Panc1 (cell line): ENCODE measurements around the gene UBAP1. TPM values are rescaled to one million over a fixed set of nuclear protein-coding genes. Genes with fewer than 3 reads are reported as not detected.

Experiments used
- ATAC-seq: fragments of 200-7000 bp; cut with Tn5 transposase; 2 replicates; pipeline ENCODE4 v1.9.1; 2020; ENCODE audit warnings: mild to moderate bottlenecking, moderate library complexity
- BruUV-seq: library from RNA; stranded (reverse); fragments of 400-500 nt; replicated peaks from 2 replicates; lab custom pipeline; 2021; lab: Mats Ljungman, UMichigan
- CTCF ChIA-PET: fragments of 300-600 bp; sonication (Branson Sonifier 250); formaldehyde crosslinking; loops from one replicate; lab custom pipeline; 2022; ENCODE audit warnings: antibody characterized with exemption; lab: Charles Lee
- POLR2A ChIA-PET: fragments of 300-600 bp; sonication (Branson Sonifier 250); formaldehyde crosslinking; loops from one replicate; lab custom pipeline; 2022; ENCODE audit warnings: antibody characterized with exemption; lab: Charles Lee
- DNase-seq: peaks from one replicate; pipeline ENCODE4 v3.0.0-alpha.2; 2010; ENCODE audit warnings: low read depth, low spot score
- H3K27ac ChIP-seq: 2 replicates; pipeline ENCODE4 v1.5.1; 2011; ENCODE audit warnings: mild to moderate bottlenecking, low read length, inconsistent platforms
- H3K27me3 ChIP-seq: fragments of 200-500 bp; sonication (Bioruptor generic); 2 replicates; pipeline ENCODE4 v1.6.0; 2014; ENCODE audit warnings: low read length, inconsistent platforms; ENCODE audit not compliant: control insufficient read depth, insufficient read depth
- H3K36me3 ChIP-seq: fragments of 200-500 bp; sonication (Bioruptor generic); 2 replicates; pipeline ENCODE4 v1.5.1; 2014; ENCODE audit warnings: inconsistent platforms, mild to moderate bottlenecking, low read length, moderate library complexity; ENCODE audit not compliant: control insufficient read depth, insufficient read depth
- H3K4me1 ChIP-seq: 2 replicates; pipeline ENCODE4 v1.5.1; 2011; ENCODE audit warnings: inconsistent platforms, mild to moderate bottlenecking, low read length, moderate library complexity; ENCODE audit not compliant: control insufficient read depth, insufficient read depth
- H3K4me3 ChIP-seq, 2 experiments: 2 replicates each; pipeline ENCODE4 v1.5.1; 2011 to 2012; ENCODE audit warnings: low read depth in 2 of 2, low read length in 2 of 2, mild to moderate bottlenecking in 2 of 2, inconsistent platforms in 1 of 2, moderate library complexity in 1 of 2
- H3K9me3 ChIP-seq: fragments of 200-500 bp; sonication (Bioruptor generic); 2 replicates; pipeline ENCODE4 v1.5.1; 2014; ENCODE audit warnings: low read depth, mild to moderate bottlenecking, inconsistent platforms, low read length, moderate library complexity; ENCODE audit not compliant: control insufficient read depth, insufficient read depth
- CTCF ChIP-seq: fragments of 450-650 bp; IDR thresholded peaks from 2 replicates; pipeline ENCODE4 v1.5.1; 2017; ENCODE audit warnings: mild to moderate bottlenecking
- POLR2AphosphoS5 ChIP-seq: IDR thresholded peaks from 2 replicates; pipeline ENCODE4 v1.6.1; 2012; ENCODE audit warnings: mild to moderate bottlenecking, low read depth, low read length, moderate library complexity
- REST ChIP-seq, 2 experiments: IDR thresholded peaks; 2 replicates each; pipeline ENCODE4 v1.6.1; 2011 to 2012; ENCODE audit warnings: low read depth in 2 of 2, control low read depth in 1 of 2, low read length in 1 of 2, mild to moderate bottlenecking in 1 of 2, moderate library complexity in 1 of 2; ENCODE audit not compliant: insufficient read depth in 1 of 2
- SIN3A ChIP-seq: IDR thresholded peaks from 2 replicates; pipeline ENCODE4 v1.6.1; 2012; ENCODE audit warnings: low read depth, mild to moderate bottlenecking, low read length, moderate library complexity, borderline replicate concordance; ENCODE audit not compliant: insufficient read depth
- TCF7L2 ChIP-seq: IDR thresholded peaks from 2 replicates; pipeline ENCODE4 v1.6.1; 2011; ENCODE audit warnings: mild to moderate bottlenecking, low read depth, low read length, inconsistent platforms
- in situ Hi-C: cut with HindIII; loops from 2 replicates; pipeline ENCODE4 v1.10.0; 2016; ENCODE audit warnings: low sequenced_read_pairs, low pct_unique_long_range_greater_than_20kb
- intact Hi-C: fragments of 100-400 bp; cut with micrococcal nuclease; formaldehyde crosslinking; loops from one replicate; pipeline ENCODE4 v1.10.0; 2022; ENCODE audit not compliant: unreplicated experiment
- total RNA-seq: library from RNA; stranded (reverse); gene quantifications from one replicate; pipeline ENCODE4 v1.2.1, GENCODE V29; 2021; ENCODE audit not compliant: unreplicated experiment

The UBAP1 gene
- total RNA-seq, 1 experiment from 2014 or later = 55.3 TPM

GRCh38 chr9:34249274-34249673, 70.4 kb downstream of the UBAP1 start:
- in situ Hi-C loops (no loop called here), intact Hi-C loops (no loop called here)
- Histone ChIP-seq H3K27ac (no peak overlapping the region), H3K4me3 (no peak overlapping the region), H3K4me1 (peaks cover 12% of the 10 kb centered on the region), H3K9me3 (no peaks in the 10 kb centered on the region), H3K27me3 (no peaks in the 10 kb centered on the region), H3K36me3 (peaks cover 13% of the 10 kb centered on the region)
- ATAC-seq (no peak), DNase-seq (no peak)
- ChIA-PET POLR2A (no interaction called here), CTCF (interaction anchor here (0.6 kb wide), 1 partner anchor 149 kb away, joined by 7 read pairs; no protein-coding TSS in a partner anchor)
- no TSS peak for BruUV-seq
- TF ChIP-seq REST (IDR thresholded peaks at IDR 0.05; ENCODE audit: insufficient read depth in 1 of 2, low read depth in 2 of 2, low read length in 1 of 2) (no peak), POLR2AphosphoS5 (no peak; the same call in 1 of the 2 replicates), CTCF (no peak), TCF7L2 (no peak), SIN3A (no peak)

GRCh38 chr9:34250721-34251120, 71.9 kb downstream of the UBAP1 start:
- ChIA-PET CTCF (no interaction called here), POLR2A (no interaction called here)
- Histone ChIP-seq H3K9me3 (no peaks in the 10 kb centered on the region), H3K4me1 (peaks cover 21% of the 10 kb centered on the region), H3K27me3 (no peaks in the 10 kb centered on the region), H3K27ac (no peak overlapping the region), H3K36me3 (peaks cover 13% of the 10 kb centered on the region), H3K4me3 (no peak overlapping the region)
- no TSS peak for BruUV-seq
- intact Hi-C loops = no loop called here
- DNase-seq (no peak), ATAC-seq (no peak)
- in situ Hi-C loops = no loop called here
- TF ChIP-seq POLR2AphosphoS5 = no peak
- TF ChIP-seq CTCF = no peak
- no peak for TF ChIP-seq TCF7L2
- TF ChIP-seq SIN3A = no peak
- TF ChIP-seq REST (IDR thresholded peaks at IDR 0.05; ENCODE audit: insufficient read depth in 1 of 2, low read depth in 2 of 2, low read length in 1 of 2) = no peak
